SK-N-SH (cell line): ENCODE measurements around the gene KIF1A. TPM values are rescaled to one million over a fixed set of nuclear protein-coding genes. Genes with fewer than 3 reads are reported as not detected.

Experiments used
- CTCF ChIA-PET: fragments of 300-600, 350-600 bp; formaldehyde crosslinking; extraction: SDS; loops from one replicate; lab custom pipeline; 2021; lab: Yijun Ruan, JAX
- POLR2A ChIA-PET: fragments of 350-600 bp; sonication (Branson Sonifier 250); formaldehyde crosslinking; extraction: SDS; loops from one replicate; lab custom pipeline; 2020; ENCODE audit warnings: antibody characterized with exemption, inconsistent platforms; lab: Yijun Ruan, JAX
- DNase-seq: peaks from one replicate; pipeline ENCODE4 v3.0.0; 2012
- H2AFZ ChIP-seq: fragments of 200-600 bp; sonication (generic); 2 replicates; pipeline ENCODE4 v1.8.1; 2016; ENCODE audit warnings: antibody characterized with exemption, mild to moderate bottlenecking, low read depth
- H3F3A ChIP-seq: fragments of 200-600 bp; sonication (generic); replicated peaks from 2 replicates; pipeline ENCODE3; 2016; ENCODE audit warnings: antibody characterized with exemption, mild to moderate bottlenecking; ENCODE audit not compliant: insufficient read depth
- H3K27ac ChIP-seq, 2 experiments: fragments of 200-500 bp in 1 of 2; fragments of 200-600 bp in 1 of 2; sonication (Bioruptor generic) in 1 of 2; sonication (generic), shearing (Covaris generic) in 1 of 2; 2 replicates each; pipeline versions ENCODE4 v1.5.1 to v1.6.1; 2014 to 2016; ENCODE audit warnings: low read depth in 2 of 2, inconsistent platforms in 1 of 2, low read length in 1 of 2, mild to moderate bottlenecking in 1 of 2, mixed read lengths in 1 of 2
- H3K27me3 ChIP-seq: fragments of 200-600 bp; sonication (generic), shearing (Covaris generic); 2 replicates; pipeline ENCODE4 v1.6.1; 2016; ENCODE audit warnings: mixed run types; ENCODE audit not compliant: insufficient read depth
- H3K36me3 ChIP-seq, 2 experiments: fragments of 200-500 bp in 1 of 2; fragments of 200-600 bp in 1 of 2; sonication (Bioruptor generic) in 1 of 2; sonication (generic) in 1 of 2; replicated peaks in 1 of 2; 2 replicates each; pipeline versions ENCODE3 to v1.5.1; 2014 to 2016; ENCODE audit warnings: low read length in 1 of 2, mild to moderate bottlenecking in 1 of 2; ENCODE audit not compliant: insufficient read depth in 2 of 2, control insufficient read depth in 1 of 2
- H3K4me1 ChIP-seq, 2 experiments: fragments of 200-500 bp in 1 of 2; fragments of 200-600 bp in 1 of 2; sonication (Bioruptor generic) in 1 of 2; sonication (generic), shearing (Covaris generic) in 1 of 2; 2 replicates each; pipeline versions ENCODE4 v1.5.1 to v1.6.1; 2014 to 2016; ENCODE audit warnings: low read depth in 1 of 2, low read length in 1 of 2, mixed run types in 1 of 2; ENCODE audit not compliant: insufficient read depth in 2 of 2, control insufficient read depth in 1 of 2
- H3K4me2 ChIP-seq: fragments of 200-600 bp; sonication (generic), shearing (Covaris generic); 2 replicates; pipeline ENCODE4 v1.6.1; 2017; ENCODE audit warnings: mixed run types
- H3K4me3 ChIP-seq, 2 experiments: fragments of 200-500 bp in 1 of 2; fragments of 200-600 bp in 1 of 2; sonication (Bioruptor generic) in 1 of 2; sonication (generic), shearing (Covaris generic) in 1 of 2; 2 replicates each; pipeline versions ENCODE4 v1.5.1 to v1.8.1; 2014 to 2016; ENCODE audit warnings: low read depth in 2 of 2, inconsistent platforms in 1 of 2, low read length in 1 of 2, mild to moderate bottlenecking in 1 of 2, mixed read lengths in 1 of 2, moderate library complexity in 1 of 2
- H3K79me2 ChIP-seq: fragments of 200-600 bp; sonication (generic); 2 replicates; pipeline ENCODE4 v1.8.1; 2017; ENCODE audit warnings: mild to moderate bottlenecking; ENCODE audit not compliant: insufficient read depth
- H3K9ac ChIP-seq: fragments of 200-600 bp; sonication (generic); 2 replicates; pipeline ENCODE4 v1.6.1; 2017; ENCODE audit warnings: mixed run types
- H3K9me2 ChIP-seq: fragments of 200-600 bp; sonication (generic); 2 replicates; pipeline ENCODE4 v1.6.1; 2017; ENCODE audit warnings: mixed run types
- H3K9me3 ChIP-seq: fragments of 200-600 bp; sonication (generic); 2 replicates; pipeline ENCODE4 v1.6.1; 2017; ENCODE audit warnings: mixed run types, mild to moderate bottlenecking, moderate library complexity
- H4K20me1 ChIP-seq: fragments of 200-600 bp; sonication (generic); 2 replicates; pipeline ENCODE4 v1.6.1; 2017; ENCODE audit warnings: mild to moderate bottlenecking, mixed run types; ENCODE audit not compliant: insufficient read depth
- CHD2 ChIP-seq: fragments of 150-350 bp; IDR thresholded peaks from 2 replicates; pipeline ENCODE4 v1.6.1; 2018; ENCODE audit warnings: low read length; ENCODE audit not compliant: partially characterized antibody
- EP300 ChIP-seq, 2 experiments: IDR thresholded peaks; 2 replicates each; pipeline versions ENCODE4 v1.4.0 to v1.6.1; 2012; ENCODE audit warnings: borderline replicate concordance in 1 of 2, low read depth in 1 of 2, low read length in 1 of 2
- EZH2phosphoT487 ChIP-seq: fragments of 200-600 bp; sonication (generic); IDR thresholded peaks from 2 replicates; pipeline ENCODE4 v1.6.1; 2017; ENCODE audit warnings: low read depth, mixed run types, mild to moderate bottlenecking, antibody characterized with exemption, moderate library complexity, borderline replicate concordance
- GABPA ChIP-seq: IDR thresholded peaks from 2 replicates; pipeline ENCODE4 v1.4.0; 2012; ENCODE audit warnings: low read depth, mild to moderate bottlenecking
- GATA2 ChIP-seq: sonication (generic); formaldehyde crosslinking; IDR thresholded peaks from 2 replicates; pipeline ENCODE4 v1.5.0; 2020; ENCODE audit warnings: mild to moderate bottlenecking, missing genetic modification reagents
- IRF3 ChIP-seq: fragments of 150-350 bp; IDR thresholded peaks from 2 replicates; pipeline ENCODE4 v1.6.1; 2016; ENCODE audit warnings: mild to moderate bottlenecking, low read depth, low read length
- MAX ChIP-seq: IDR thresholded peaks from 2 replicates; pipeline ENCODE4 v1.4.0; 2012; ENCODE audit warnings: low read depth
- MXI1 ChIP-seq: IDR thresholded peaks from 2 replicates; pipeline ENCODE4 v1.6.1; 2012; ENCODE audit warnings: mild to moderate bottlenecking, low read depth, low read length, improper control_type of control experiment
- PBX3 ChIP-seq: IDR thresholded peaks from 2 replicates; pipeline ENCODE4; 2012
- RCOR1 ChIP-seq: fragments of 150-350 bp; IDR thresholded peaks from 2 replicates; pipeline ENCODE4 v1.6.1; 2017; ENCODE audit warnings: antibody characterized with exemption, low read length
- RFX5 ChIP-seq: IDR thresholded peaks from 2 replicates; pipeline ENCODE4 v1.6.1; 2012; ENCODE audit warnings: mild to moderate bottlenecking, improper control_type of control experiment, low read length
- TAF1 ChIP-seq: IDR thresholded peaks from 2 replicates; pipeline ENCODE4 v1.6.1; 2012; ENCODE audit warnings: low read depth, mild to moderate bottlenecking, low read length, moderate library complexity, borderline replicate concordance
- TCF12 ChIP-seq: IDR thresholded peaks from 2 replicates; pipeline ENCODE4 v1.4.0; 2012
- USF1 ChIP-seq: IDR thresholded peaks from 2 replicates; pipeline ENCODE4 v1.4.0; 2012; ENCODE audit warnings: low read depth, borderline replicate concordance
- ZBTB33 ChIP-seq: IDR thresholded peaks from 2 replicates; pipeline ENCODE4 v1.4.0; 2012; ENCODE audit warnings: low read depth, borderline replicate concordance
- WGBS: methylation state at CpG from one replicate; pipeline ENCODE4 v1.1.6; 2017; ENCODE audit warnings: low lambda C conversion rate; 5-methylcytosine and 5-hydroxymethylcytosine counted together
- polyA plus RNA-seq, 3 experiments: library from polyadenylated mRNA; depleted of rRNA; stranded (reverse); fragments of >200 nt; gene quantifications; 2 replicates each; pipeline ENCODE4 v1.2.3, GENCODE V29; 2012

The KIF1A gene
- polyA plus RNA-seq, 1 of the 3 experiments (the other 2 are of a cell fraction), result 0.21 TPM

GRCh38 chr2:240670950-240671349 is 149.1 kb downstream of the KIF1A start (continued):
- TF ChIP-seq ZBTB33 (no peak), MXI1 (no peak), RFX5 (no peak), TCF12 (no peak), PBX3 (no peak), IRF3 (no peak), GATA2 (CRISPR knock-in tag) (no peak)
- TF ChIP-seq, all 33 proteins: peak for 0

- CTCF ChIA-PET, result interaction anchor here (0.6 kb wide), 1 partner anchor 30 kb away, joined by 4 read pairs; no protein-coding TSS in a partner anchor
- no peak for TF ChIP-seq USF1
- no peak for TF ChIP-seq GABPA
- no peak for TF ChIP-seq EZH2phosphoT487
- no peak for TF ChIP-seq EP300 (IDR thresholded peaks at IDR 0.05; ENCODE audit: borderline replicate concordance in 1 of 2, low read depth in 1 of 2, low read length in 1 of 2)
- TF ChIP-seq RCOR1, result no peak
- TF ChIP-seq CHD2, result no peak
- no peak for TF ChIP-seq GATA2 (CRISPR knock-in tag)
- TF ChIP-seq MAX, result no peak
- no peak for TF ChIP-seq TAF1
- TF ChIP-seq, all 33 proteins: peak for 0
- no peaks in the 10 kb centered on the region for H3K79me2 ChIP-seq
- H3K27me3 ChIP-seq, result no peaks in the 10 kb centered on the region; the same call in 1 of the 2 replicates
- H3F3A ChIP-seq, result no peaks in the 10 kb centered on the region
- no peaks in the 10 kb centered on the region for H4K20me1 ChIP-seq
- POLR2A ChIA-PET, result no interaction called here
- WGBS, result 51% methylated on average over 7 of the region's 7 CpGs
- H3K4me3 ChIP-seq, result no peak overlapping the region
- H3K9me3 ChIP-seq, result no peaks in the 10 kb centered on the region
- no peaks in the 10 kb centered on the region for H3K36me3 ChIP-seq
- H3K27ac ChIP-seq, result no peak overlapping the region
- no peak overlapping the region for H3K9ac ChIP-seq
- no peak for DNase-seq
- no peak overlapping the region for H2AFZ ChIP-seq
- peaks cover 0 to 2% of the 10 kb centered on the region in 2 experiments; a peak in 1 of 4 replicates for H3K4me1 ChIP-seq
- no peak overlapping the region for H3K4me2 ChIP-seq
- H3K9me2 ChIP-seq, result no peaks in the 10 kb centered on the region
Observed at GRCh38 chr2:240670402-240670801, 149.6 kb downstream of the KIF1A start.
